ENCODE measurements around the gene TCF15.
A peak's percentile ranks its signal among the peaks of the same experiment; 100 is the strongest.

TCF15 gene

GRCh38 chr20:568673-569415 lies 41.3 kb downstream of the TCF15 start:
- Histone ChIP-seq H3K4me1 (ENCODE audit: control insufficient read depth, insufficient read depth, low read length) (peaks cover 2% of the 10 kb centered on the region), H3K27me3 (ENCODE audit: control insufficient read depth, insufficient read depth, low read length) (no peaks in the 10 kb centered on the region), H3K9me3 (ENCODE audit: control insufficient read depth, insufficient read depth, low read length) (no peaks in the 10 kb centered on the region), H3K36me3 (ENCODE audit: control insufficient read depth, insufficient read depth, low read length) (no peaks in the 10 kb centered on the region), H3K4me3 (ENCODE audit: low read length) (no peak overlapping the region), H3K27ac (ENCODE audit: low read length) (no peak overlapping the region)
- no CpG with 5 or more reads among the region's 14 CpGs for WGBS (ENCODE audit: insufficient coverage, insufficient read length)
- DNase-seq (ENCODE audit: low read depth, low spot score): no peak

- no peaks in the 10 kb centered on the region for H3K9me3 ChIP-seq (ENCODE audit: control insufficient read depth, insufficient read depth, low read length)
- DNase-seq (ENCODE audit: low read depth, low spot score): no peak
- peaks cover 2% of the 10 kb centered on the region for H3K4me1 ChIP-seq (ENCODE audit: control insufficient read depth, insufficient read depth, low read length)
- H3K27me3 ChIP-seq (ENCODE audit: control insufficient read depth, insufficient read depth, low read length): no peaks in the 10 kb centered on the region
- no peaks in the 10 kb centered on the region for H3K36me3 ChIP-seq (ENCODE audit: control insufficient read depth, insufficient read depth, low read length)
- WGBS (ENCODE audit: insufficient coverage, insufficient read length): no CpG with 5 or more reads among the region's 20 CpGs
- no peak overlapping the region for H3K27ac ChIP-seq (ENCODE audit: low read length)
- H3K4me3 ChIP-seq (ENCODE audit: low read length): no peak overlapping the region
Measured at GRCh38 chr20:568097-568652, 41.9 kb downstream of the TCF15 start.

GRCh38 chr20:564192-564591 lies 45.9 kb downstream of the TCF15 start:
- H3K4me3 ChIP-seq (ENCODE audit: low read length): no peak overlapping the region
- H3K9me3 ChIP-seq (ENCODE audit: control insufficient read depth, insufficient read depth, low read length): no peaks in the 10 kb centered on the region
- no peaks in the 10 kb centered on the region for H3K27me3 ChIP-seq (ENCODE audit: control insufficient read depth, insufficient read depth, low read length)
- no CpG with 5 or more reads among the region's 3 CpGs for WGBS (ENCODE audit: insufficient coverage, insufficient read length)
- H3K36me3 ChIP-seq (ENCODE audit: control insufficient read depth, insufficient read depth, low read length): no peaks in the 10 kb centered on the region
- peaks cover 2% of the 10 kb centered on the region; the same call in 1 of the 2 replicates for H3K4me1 ChIP-seq (ENCODE audit: control insufficient read depth, insufficient read depth, low read length)
- H3K27ac ChIP-seq (ENCODE audit: low read length): no peak overlapping the region
- no peak for DNase-seq (ENCODE audit: low read depth, low spot score)

- no peaks in the 10 kb centered on the region for H3K9me3 ChIP-seq (ENCODE audit: control insufficient read depth, insufficient read depth, low read length)
- H3K27ac ChIP-seq (ENCODE audit: low read length): no peak overlapping the region
- WGBS (ENCODE audit: insufficient coverage, insufficient read length): no CpG with 5 or more reads among the region's 5 CpGs
- H3K4me1 ChIP-seq (ENCODE audit: control insufficient read depth, insufficient read depth, low read length): 0 out of 2 replicates have a peak, but pooled peaks cover 1% of the 10 kb centered on the region
- no peak overlapping the region for H3K4me3 ChIP-seq (ENCODE audit: low read length)
- no peaks in the 10 kb centered on the region for H3K36me3 ChIP-seq (ENCODE audit: control insufficient read depth, insufficient read depth, low read length)
- DNase-seq (ENCODE audit: low read depth, low spot score): no peak
- no peaks in the 10 kb centered on the region for H3K27me3 ChIP-seq (ENCODE audit: control insufficient read depth, insufficient read depth, low read length)
Measured at GRCh38 chr20:563187-563586, 46.9 kb downstream of the TCF15 start.

GRCh38 chr20:562232-562897 lies 47.7 kb downstream of the TCF15 start:
- no peak for DNase-seq (ENCODE audit: low read depth, low spot score)
- Histone ChIP-seq H3K36me3 (ENCODE audit: control insufficient read depth, insufficient read depth, low read length) (no peaks in the 10 kb centered on the region), H3K4me1 (ENCODE audit: control insufficient read depth, insufficient read depth, low read length) (no peaks in the 10 kb centered on the region), H3K9me3 (ENCODE audit: control insufficient read depth, insufficient read depth, low read length) (no peaks in the 10 kb centered on the region), H3K4me3 (ENCODE audit: low read length) (no peak overlapping the region), H3K27ac (ENCODE audit: low read length) (no peak overlapping the region), H3K27me3 (ENCODE audit: control insufficient read depth, insufficient read depth, low read length) (no peaks in the 10 kb centered on the region)
- WGBS (ENCODE audit: insufficient coverage, insufficient read length): no CpG with 5 or more reads among the region's 5 CpGs

GRCh38 chr20:561437-562231 lies 48.5 kb downstream of the TCF15 start:
- Histone ChIP-seq H3K27ac (ENCODE audit: low read length) (no peak overlapping the region), H3K36me3 (ENCODE audit: control insufficient read depth, insufficient read depth, low read length) (no peaks in the 10 kb centered on the region), H3K9me3 (ENCODE audit: control insufficient read depth, insufficient read depth, low read length) (no peaks in the 10 kb centered on the region), H3K4me1 (ENCODE audit: control insufficient read depth, insufficient read depth, low read length) (no peaks in the 10 kb centered on the region), H3K27me3 (ENCODE audit: control insufficient read depth, insufficient read depth, low read length) (no peaks in the 10 kb centered on the region), H3K4me3 (ENCODE audit: low read length) (no peak overlapping the region)
- no CpG with 5 or more reads among the region's 12 CpGs for WGBS (ENCODE audit: insufficient coverage, insufficient read length)
- DNase-seq (ENCODE audit: low read depth, low spot score): peak; percentile 72

- no peak overlapping the region for H3K4me3 ChIP-seq (ENCODE audit: low read length)
- H3K9me3 ChIP-seq (ENCODE audit: control insufficient read depth, insufficient read depth, low read length): no peaks in the 10 kb centered on the region
- no peak overlapping the region for H3K27ac ChIP-seq (ENCODE audit: low read length)
- H3K36me3 ChIP-seq (ENCODE audit: control insufficient read depth, insufficient read depth, low read length): no peaks in the 10 kb centered on the region
- no peaks in the 10 kb centered on the region for H3K4me1 ChIP-seq (ENCODE audit: control insufficient read depth, insufficient read depth, low read length)
- WGBS (ENCODE audit: insufficient coverage, insufficient read length): no CpG with 5 or more reads among the region's 2 CpGs
- DNase-seq (ENCODE audit: low read depth, low spot score): no peak
- no peaks in the 10 kb centered on the region for H3K27me3 ChIP-seq (ENCODE audit: control insufficient read depth, insufficient read depth, low read length)
Measured at GRCh38 chr20:560680-561079, 49.4 kb downstream of the TCF15 start.

- Histone ChIP-seq H3K9me3 (ENCODE audit: control insufficient read depth, insufficient read depth, low read length) (no peaks in the 10 kb centered on the region), H3K4me1 (ENCODE audit: control insufficient read depth, insufficient read depth, low read length) (no peaks in the 10 kb centered on the region), H3K36me3 (ENCODE audit: control insufficient read depth, insufficient read depth, low read length) (no peaks in the 10 kb centered on the region), H3K27me3 (ENCODE audit: control insufficient read depth, insufficient read depth, low read length) (no peaks in the 10 kb centered on the region), H3K4me3 (ENCODE audit: low read length) (no peak overlapping the region), H3K27ac (ENCODE audit: low read length) (no peak overlapping the region)
- no CpG with 5 or more reads among the region's 3 CpGs for WGBS (ENCODE audit: insufficient coverage, insufficient read length)
- DNase-seq (ENCODE audit: low read depth, low spot score): no peak
Measured at GRCh38 chr20:558117-558516, 52.0 kb downstream of the TCF15 start.

- H3K27ac ChIP-seq (ENCODE audit: low read length): no peak overlapping the region
- no peak for DNase-seq (ENCODE audit: low read depth, low spot score)
- WGBS (ENCODE audit: insufficient coverage, insufficient read length): no CpG with 5 or more reads among the region's 2 CpGs
- H3K4me3 ChIP-seq (ENCODE audit: low read length): no peak overlapping the region
- no peaks in the 10 kb centered on the region for H3K9me3 ChIP-seq (ENCODE audit: control insufficient read depth, insufficient read depth, low read length)
- no peaks in the 10 kb centered on the region for H3K27me3 ChIP-seq (ENCODE audit: control insufficient read depth, insufficient read depth, low read length)
- H3K4me1 ChIP-seq (ENCODE audit: control insufficient read depth, insufficient read depth, low read length): no peaks in the 10 kb centered on the region
- no peaks in the 10 kb centered on the region for H3K36me3 ChIP-seq (ENCODE audit: control insufficient read depth, insufficient read depth, low read length)
Measured at GRCh38 chr20:556984-557383, 53.1 kb downstream of the TCF15 start.

GRCh38 chr20:555976-556385 lies 54.1 kb downstream of the TCF15 start:
- Histone ChIP-seq H3K9me3 (ENCODE audit: control insufficient read depth, insufficient read depth, low read length) (no peaks in the 10 kb centered on the region), H3K27me3 (ENCODE audit: control insufficient read depth, insufficient read depth, low read length) (no peaks in the 10 kb centered on the region), H3K27ac (ENCODE audit: low read length) (no peak overlapping the region), H3K4me3 (ENCODE audit: low read length) (no peak overlapping the region), H3K36me3 (ENCODE audit: control insufficient read depth, insufficient read depth, low read length) (no peaks in the 10 kb centered on the region), H3K4me1 (ENCODE audit: control insufficient read depth, insufficient read depth, low read length) (no peaks in the 10 kb centered on the region)
- WGBS (ENCODE audit: insufficient coverage, insufficient read length): no CpG with 5 or more reads among the region's 6 CpGs
- no peak for DNase-seq (ENCODE audit: low read depth, low spot score)
